Globus pallidus (tissue), 1 donor: ENCODE results near the gene QRICH1.

Experiments used
- DNase-seq: peaks from one replicate; pipeline ENCODE4 v3.0.0-alpha.2; 2015; ENCODE audit warnings: low spot score

QRICH1 gene

DNA sequence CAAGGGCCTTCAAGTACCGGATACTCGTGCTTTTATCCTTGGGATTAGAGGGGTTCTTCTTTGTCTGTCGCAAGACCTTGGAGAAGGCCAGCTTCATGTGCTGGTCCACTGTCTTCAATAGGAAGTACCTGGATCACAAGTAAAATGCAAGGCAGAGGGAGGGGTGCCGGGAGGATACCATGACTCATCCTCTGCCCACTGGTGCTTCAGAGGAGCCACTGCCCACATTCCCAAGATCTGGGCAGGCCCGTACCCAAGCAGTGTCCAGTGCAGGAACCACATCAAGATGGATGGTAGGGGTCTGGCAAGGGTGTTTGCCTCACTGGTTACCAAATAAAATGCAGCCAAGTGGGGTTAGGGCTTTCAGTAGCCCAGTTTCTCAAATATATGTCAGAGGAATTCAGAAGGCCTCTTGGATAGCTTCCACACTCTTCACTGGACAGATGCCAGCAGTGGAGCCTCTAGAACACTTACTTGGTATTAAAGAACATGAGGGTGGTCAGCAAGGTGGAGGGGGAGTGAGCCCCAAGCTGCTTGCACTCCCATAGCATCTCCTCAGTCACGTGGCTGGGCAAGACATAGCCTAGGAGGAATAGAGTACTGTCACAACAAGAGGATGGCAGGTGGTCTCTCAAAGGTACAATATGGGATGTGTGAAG, 61.1 kb downstream of the QRICH1 start:
- no peak for DNase-seq

DNA sequence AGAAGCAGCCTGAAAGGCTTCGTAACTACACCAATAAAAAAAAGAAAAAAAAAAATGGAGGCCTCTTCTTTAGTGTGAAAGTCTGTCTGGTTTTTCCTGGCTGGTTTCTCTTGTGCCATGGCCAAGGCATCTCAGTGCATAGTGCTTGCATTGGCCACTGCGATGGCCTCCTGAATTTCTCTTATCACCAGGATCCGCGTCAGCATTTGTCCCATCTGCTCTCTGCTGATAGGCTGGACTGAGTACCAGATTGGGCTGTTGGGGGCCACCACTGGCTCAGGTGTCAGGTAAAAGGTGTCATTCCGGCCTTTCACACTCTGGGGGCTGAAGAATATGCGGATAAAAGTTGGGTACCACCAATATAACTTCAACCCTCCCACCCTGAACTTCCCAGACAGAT, 63.5 kb downstream of the QRICH1 start:
- no peak for DNase-seq

DNA sequence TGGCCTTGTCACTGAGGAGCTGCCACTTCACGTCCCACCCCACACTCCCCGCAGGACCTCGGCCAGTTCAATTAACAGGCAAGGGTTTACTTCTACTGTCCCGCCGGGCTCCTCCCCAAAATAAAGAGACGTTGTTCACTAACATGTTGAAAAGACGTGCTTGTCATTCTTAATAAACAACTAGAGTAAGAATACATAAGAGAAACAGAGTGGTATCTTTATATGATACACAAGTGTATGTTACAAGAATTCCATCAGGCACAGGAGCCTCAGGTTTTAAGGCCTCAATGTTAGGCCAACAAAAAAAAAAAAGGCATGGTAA, 64.3 kb downstream of the QRICH1 start:
- no peak for DNase-seq

DNA sequence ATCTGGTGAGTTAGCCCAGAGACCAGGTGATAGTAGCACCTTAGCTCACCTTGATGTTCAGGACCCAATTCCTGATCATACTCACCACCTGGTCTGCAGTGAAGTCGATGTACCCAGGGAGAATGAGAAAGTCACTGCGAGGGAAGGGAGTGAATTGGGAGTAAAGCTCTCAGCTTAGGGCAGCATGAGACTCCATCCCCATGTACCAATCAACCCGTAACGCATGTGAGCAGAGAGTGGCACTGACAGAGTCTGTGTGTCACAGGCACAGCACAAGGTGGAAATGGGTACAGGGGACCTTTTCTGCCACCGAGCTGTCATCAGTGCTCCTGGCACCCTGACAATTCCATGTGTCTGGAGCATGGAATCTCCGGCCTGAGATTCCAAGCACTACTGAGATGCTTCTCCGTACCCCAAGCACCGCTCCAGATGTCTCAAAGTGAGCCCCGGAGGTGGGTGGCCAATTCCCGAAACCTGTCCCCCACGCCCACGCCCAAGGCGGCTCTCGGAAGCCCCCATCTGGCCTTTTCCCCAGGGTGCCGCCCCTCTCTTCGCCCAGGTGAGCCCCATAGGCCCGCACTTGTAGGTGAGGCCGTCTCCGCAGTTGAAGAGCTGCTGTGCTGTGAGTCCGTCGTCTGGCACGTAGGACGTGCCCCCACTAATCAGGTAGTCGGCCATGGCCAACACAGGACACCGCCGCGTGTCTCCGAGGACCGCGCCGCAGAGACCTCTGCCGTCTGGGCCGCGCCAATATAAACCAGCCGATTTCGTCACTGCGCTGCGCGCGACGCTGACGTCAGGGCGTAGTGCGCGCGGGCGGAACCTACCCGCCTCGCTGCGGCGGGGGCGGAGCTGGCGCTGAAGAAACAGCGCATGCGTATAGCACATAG, 65.0 kb downstream of the QRICH1 start, which contains the start of gene IMPDH2:
TSS of gene IMPDH2 (minus strand) at position 726 of the 890 bp plus-strand sequence. CDS start at position 678, 48 bp downstream.
- DNase-seq: peak; percentile 95

DNA sequence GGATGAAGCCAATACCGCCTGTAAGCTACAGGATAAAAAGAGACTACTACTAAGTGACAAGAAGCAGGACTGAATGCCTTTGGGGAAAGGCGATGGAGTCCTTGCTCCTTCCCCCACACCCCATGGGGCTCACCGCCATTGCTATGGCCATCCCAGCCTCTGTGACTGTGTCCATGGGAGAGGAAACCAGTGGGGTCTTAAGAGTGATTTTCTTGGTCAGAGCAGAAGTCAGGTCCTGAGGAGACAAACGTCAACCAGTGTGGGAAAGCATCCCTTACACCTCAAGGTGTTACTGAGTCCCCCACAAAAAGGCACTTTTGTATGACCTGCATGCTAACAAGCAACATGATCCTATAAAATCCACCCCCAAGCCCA, 65.6 kb downstream of the QRICH1 start:
- DNase-seq: no peak

DNA sequence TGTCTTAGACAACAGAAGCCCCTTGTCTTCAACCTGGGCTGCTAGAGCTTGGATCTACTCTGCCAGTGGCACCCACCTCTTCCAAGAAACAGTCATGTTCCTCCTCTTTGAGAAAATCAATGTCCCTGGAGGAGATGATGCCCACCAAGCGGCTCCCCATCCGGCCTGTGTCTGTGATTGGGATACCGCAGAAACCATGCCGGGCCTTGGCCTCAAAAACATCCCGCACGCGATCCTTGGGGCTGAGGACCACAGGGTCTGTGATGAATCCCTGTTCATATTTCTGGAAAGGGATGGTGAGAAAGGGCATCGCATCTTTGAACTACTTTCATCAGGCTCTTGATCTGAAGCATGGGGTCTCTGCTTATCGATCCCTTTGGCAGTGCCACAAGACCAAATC, 66.2 kb downstream of the QRICH1 start:
- no peak for DNase-seq

DNA sequence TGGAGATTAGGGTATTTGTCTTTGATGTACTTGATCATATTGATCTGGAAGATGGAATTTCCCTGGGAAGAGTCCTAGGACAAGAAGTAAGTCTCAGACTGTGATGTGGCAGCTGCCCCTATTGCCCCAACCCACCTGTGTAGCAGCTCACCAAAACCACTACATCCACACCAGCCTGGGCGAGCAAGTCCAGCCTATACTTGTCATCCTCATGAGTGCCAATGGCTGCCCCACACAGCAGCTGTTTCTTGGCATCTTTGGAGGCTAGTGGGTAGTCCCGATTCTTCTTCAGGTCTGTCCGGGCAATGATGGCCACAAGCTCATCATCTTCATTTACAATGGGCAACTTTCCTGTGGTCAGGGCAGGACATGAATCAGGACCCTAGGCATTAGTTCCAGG, 67.3 kb downstream of the QRICH1 start:
- DNase-seq: no peak

DNA sequence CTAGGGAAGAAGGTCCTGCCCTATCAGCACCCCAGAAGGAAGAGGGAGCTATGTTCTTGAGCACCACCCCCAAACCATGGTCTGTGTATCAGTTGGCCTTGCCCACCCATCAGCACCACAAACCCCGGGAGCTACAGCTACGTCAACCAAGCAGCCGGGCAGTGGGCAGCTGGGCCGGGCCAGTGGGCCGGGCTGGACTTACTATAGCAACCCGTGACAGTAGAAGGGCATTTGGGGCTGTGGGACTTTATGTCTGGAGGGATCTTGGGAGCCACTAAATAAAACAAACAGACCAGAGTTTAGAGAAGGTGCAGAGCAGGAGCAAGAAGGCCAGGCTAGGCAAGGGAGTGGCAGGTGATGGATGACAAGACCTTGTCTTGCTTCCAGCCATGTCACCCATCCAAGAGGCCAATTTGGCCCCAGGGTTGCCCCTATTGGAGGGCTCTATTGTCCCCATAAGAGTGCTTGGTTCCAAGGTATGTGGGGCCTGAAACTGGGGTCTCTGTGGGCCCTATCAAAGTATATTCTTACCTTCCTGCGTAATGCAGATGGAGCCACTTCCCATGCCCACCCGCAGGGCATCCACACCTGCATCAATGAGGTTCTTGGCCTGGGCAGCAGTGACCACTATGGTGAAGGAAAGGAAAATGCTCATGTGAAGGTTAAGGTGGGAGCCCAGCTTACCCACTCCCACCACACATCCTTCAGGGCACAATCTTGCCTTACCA, 67.9 kb downstream of the QRICH1 start:
- no peak for DNase-seq

DNA sequence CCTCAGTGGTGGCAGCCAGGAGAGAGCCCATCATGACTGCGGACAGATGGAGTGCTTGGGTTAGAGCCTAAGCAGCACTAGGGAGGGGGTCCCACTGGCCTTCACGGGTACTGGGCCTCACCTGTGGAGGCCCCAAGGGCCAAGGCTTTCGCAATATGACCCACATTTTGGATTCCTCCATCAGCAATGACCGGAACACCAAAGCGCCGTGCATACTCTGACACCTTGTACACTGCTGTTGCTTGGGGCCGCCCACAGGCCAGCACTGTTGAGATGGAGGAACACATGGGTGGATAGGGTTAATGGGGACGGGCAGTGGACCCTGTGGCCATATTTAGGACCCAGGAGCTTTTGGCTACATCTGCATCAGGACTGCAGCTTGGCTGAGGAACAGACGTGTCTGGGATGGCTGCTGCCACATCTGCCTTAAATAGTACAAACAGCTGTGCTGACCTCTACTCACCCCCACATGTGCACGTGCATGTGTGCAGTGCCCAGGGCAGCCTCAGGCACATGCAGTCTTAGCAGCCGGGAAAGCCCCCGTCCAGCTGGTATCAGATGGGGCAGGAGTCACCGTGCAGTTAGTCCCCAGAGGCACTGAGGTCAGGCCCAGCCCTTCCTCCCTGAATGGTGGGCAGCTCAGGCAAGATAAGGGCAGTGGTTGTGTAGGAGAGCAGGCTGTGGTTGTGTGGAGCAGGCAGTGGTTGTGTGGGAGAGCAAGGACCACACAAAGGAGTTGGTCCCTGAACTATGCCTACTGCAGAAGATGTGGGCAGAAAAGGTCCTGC, 68.7 kb downstream of the QRICH1 start:
- DNase-seq: no peak

DNA sequence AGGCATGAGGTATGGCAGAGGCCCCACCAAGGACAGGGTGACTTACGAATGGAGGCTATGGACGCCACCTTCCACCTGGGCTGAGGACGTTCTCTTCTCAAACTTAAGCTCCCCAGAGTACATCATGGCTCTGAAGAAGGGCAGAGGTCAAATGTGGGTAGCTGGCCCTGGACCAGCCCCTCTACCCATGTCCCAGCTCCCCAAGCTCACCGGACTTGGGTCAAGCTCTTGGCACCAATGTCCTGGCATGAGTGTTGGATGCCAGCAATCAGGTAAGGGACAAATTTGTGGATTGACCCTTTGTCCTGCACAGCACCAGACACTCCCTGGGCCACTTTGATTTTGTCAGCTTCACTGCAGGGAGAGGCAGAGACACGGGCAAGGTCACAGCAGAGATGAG, 69.4 kb downstream of the QRICH1 start:
- no peak for DNase-seq

DNA sequence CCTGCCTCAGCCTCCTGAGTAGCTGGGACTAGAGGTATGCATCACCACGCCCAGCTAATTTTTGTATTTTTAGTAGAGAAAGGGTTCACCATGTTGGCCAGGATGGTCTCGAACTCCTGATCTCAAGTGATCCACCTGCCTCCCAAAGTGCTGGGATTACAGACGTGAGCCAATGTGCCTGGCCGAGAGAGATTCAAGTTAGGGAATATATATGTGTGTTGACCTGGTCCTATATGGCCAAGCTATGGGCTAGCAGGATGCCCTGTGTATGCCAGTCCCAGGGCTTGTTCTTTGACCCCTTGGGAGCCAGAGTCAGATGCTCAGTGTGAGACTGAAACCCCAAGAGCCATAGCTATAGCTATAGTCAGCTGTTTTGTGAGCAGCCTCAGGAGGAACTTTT, 70.1 kb downstream of the QRICH1 start:
- DNase-seq: no peak

DNA sequence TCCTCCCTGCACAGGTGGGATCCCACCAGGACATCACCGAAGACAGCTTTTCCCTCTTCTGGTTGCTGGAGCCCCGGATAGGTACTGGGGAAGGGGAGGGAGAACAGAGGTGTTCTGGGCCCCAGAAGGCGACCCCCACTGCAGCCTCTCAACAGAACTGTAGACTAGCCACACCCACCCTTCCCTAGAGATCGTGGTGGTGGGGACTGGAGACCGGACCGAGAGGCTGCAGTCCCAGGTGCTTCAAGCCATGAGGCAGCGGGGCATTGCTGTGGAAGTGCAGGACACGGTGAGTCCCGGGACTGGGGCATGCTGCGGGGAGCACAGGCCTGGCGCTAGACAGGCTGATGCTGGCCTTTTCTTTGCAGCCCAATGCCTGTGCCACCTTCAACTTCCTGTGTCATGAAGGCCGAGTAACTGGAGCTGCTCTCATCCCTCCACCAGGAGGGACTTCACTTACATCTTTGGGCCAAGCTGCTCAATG, 71.1 kb downstream of the QRICH1 start:
- DNase-seq: no peak

DNA sequence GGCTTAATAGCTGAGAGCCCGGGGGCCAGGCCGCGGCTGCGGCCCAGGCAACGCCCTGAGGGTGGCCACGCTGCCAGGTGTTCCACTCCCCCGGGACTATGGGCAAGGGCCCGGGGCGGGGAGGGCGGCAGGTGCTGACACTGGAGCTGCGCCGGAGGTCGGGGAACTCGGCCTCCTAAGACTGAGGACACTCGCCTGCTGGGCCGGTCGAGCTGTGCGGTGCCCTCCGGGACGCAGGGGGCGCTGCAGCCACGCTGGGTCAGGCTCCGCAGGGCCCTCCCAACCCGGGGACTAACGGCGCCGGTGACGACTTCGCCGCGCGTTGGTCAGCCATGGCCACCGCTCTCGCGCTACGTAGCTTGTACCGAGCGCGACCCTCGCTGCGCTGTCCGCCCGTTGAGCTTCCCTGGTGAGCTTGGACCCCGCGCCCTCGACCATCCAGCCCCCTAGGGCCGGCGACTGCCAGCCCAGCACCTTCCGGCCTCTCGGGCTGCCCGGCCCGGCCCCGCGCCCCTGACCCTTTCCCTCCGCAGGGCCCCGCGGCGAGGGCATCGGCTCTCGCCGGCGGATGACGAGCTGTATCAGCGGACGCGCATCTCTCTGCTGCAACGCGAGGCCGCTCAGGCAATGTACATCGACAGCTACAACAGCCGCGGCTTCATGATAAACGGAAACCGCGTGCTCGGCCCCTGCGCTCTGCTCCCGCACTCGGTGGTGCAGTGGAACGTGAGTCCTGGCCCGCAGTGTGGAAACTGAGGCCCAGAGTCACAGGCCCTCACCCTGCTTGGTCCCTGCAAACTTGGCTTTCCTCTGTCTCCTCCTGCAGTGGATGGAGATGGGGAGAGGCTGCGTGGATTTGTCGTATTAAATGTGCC, 71.8 kb downstream of the QRICH1 start, which contains the start of gene NDUFAF3:
TSS of gene NDUFAF3 (plus strand) at position 309 of the 875 bp plus-strand sequence. CDS start at position 333, 24 bp downstream.
- DNase-seq: peak; percentile 89

DNA sequence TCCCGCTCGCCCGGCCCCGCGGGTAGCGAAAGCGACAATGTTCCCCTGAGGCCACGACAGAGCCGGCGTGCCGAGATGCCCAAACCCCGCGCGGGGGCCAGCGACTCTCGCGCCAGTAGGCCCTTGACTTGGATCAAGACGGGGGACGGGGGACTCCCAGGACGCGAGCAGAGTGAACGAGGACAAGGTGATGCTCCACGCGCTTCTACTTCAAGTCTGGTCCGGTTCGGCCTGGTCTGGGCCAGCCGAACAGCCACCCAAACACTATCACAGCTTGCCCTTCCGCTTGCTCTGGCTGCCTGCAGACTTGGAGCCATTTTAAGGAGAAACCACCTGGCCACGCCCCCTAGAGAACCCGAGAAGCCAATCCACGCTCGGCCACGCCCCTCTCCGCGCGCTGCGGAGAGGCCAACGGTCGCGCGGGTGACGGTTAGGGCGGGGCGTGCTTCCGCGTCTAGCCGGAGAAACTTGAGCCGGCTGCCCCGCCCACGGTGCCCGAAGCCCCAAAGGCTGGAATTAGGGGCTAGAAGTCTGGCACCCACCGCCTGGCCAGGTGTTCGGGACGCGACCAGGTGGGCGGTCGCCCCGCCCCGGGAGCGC, 72.6 kb downstream of the QRICH1 start:
- DNase-seq: peak; percentile 97

DNA sequence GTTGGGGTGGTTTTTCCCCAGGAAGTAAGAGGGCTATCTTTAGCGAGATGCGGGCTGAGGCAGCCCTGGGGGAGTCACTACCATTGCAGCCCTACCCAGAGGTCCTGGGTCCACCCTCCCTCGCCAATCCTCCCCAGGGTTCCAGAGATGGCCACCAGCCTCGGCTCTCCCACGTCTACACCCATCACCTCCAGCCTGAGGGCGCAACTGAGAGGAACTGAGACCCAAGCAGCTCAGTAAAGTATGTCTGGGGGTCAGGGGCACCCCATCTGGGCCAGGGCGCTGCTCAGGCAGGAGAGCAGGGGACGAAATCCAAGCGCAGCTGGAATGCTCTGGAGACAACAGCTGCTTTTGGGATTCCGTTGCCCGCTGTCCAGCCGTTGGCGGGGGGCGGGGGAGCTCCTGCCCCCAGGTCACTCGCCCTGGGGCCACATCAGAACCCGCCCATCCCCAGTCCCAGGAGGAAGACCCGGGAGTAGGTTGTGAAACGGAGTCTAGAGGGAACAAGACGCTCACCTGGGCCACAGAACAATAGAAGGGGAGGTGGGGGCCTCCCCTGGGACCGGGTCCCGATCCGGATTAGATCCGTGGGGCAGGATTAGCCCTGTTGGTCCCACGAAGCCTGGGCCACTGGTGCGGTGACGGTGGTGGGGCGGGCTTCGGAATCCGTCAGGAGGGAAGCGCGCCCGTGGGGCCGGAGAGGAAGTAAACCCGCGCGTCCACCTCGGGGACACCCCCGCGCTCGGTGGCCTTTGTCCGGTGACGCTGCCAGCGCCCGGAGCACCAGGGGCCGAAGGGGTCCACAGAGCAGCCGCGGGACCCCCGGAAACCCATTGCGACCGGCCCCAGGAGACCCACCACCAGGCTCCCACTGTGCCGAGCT, 73.3 kb downstream of the QRICH1 start:
- DNase-seq: no peak

DNA sequence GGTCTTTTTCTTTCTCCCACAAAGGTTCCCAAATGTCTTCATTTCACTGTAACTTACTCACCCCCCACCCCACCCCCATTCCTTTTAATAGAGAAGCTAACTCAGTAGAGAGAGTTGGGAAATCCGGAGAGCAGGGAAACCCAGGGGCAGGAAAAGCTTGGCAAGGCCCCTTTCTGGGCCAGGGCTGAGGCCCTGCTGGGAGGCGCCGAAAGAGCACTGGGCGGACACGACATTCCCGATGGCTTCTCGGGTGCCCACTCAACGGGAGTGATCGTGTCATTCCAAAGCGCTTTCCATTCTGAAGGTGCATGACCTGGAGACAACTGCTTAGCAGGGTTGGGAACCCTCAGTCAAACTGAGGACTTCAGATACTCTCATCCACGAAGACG, 73.9 kb downstream of the QRICH1 start:
- no peak for DNase-seq

DNA sequence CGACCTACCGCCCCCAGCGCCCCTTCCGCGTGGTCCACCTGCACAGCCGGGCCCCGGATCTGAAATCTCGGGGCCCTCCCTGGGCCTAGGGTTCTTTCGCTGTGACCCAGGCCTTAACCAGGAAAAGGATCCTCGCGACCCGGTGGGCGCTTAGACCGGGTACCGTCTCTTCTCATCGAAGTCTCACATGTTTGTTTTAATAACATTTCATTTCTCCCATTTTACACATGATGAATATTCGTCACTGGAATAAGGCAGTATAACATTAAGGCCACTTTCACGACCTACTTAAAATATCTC, 75.2 kb downstream of the QRICH1 start:
- DNase-seq: no peak

DNA sequence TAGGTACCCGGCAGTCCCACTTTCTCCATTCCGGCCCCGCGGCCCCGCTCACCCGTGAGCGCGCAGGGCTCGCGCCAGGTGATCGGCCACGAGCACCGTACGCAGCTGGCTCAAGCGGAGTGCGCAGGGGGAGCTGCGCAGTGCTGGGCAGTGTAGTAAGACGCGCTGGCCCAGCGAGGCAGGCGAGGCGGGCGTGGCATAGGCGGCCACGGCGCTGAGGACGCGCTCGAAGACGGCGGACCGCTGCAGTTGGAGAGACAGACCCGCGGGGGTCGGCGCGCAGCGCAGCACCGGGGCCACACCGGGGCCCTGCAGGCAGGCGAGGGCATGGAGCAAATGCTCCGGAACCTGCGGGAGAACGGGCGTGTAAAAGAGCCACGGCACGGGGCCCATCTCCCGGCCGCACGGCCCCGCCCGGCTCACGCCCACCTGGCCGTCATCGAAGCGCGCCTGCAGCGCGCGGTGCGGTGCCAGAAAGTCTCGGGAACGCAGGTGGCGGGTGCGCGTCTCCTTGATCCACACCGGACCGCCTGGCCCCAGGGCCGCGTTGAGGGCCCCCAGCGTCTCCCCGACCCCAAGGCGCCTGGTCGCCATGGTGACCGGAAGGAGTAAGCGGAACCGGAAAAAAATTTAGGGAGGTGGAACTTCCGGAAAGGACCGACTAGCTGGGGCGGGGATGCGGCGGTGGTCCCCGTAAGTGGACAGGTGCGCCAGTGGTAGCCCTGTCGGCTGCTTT, 75.7 kb downstream of the QRICH1 start, which contains the start of gene DALRD3:
TSS of gene DALRD3 (minus strand) at position 610 of the 736 bp plus-strand sequence. CDS start at position 594, 16 bp downstream.
- peak; percentile 65 for DNase-seq
